NCI-H1417 treated with DMSO at 0.1 percent for 48 hours (cell line): ENCODE results near the gene HJURP.

Experiments
- DNase-seq: peaks from one replicate; lab custom pipeline; 2025; lab: John Stamatoyannopoulos, UW

Gene HJURP

DNA sequence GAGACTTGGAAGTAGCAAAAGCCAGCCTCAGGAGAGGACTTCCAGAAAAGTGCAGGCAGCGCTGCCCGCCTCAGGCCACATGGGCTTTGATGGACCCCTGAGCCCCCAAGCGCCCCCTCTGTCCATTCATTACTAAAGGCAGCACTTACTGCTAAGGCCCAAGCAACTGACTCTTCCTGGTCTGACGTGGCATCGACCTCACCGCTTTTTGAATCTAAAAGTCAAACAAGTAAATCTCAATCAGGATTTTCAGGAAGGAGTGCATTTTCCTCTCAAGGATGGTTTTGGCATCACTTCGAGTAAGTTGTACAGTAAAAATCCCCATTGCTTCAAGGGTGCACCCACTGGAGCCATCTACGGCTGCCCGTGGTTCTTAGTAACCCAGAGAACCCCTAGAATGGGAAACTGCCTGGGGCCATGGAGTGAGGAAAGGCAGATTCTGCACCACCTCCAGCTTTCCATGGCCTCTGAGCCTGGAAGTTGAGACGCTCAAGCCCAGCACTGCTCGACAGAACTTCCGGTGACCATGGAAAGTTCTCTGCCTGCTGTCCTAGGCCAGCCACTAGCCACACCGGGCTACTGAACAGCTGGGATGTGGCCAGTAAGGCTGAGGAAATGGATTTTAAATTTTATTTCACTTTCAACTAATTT lies 7.0 kb downstream of the HJURP start:
- no peak for DNase-seq

DNA sequence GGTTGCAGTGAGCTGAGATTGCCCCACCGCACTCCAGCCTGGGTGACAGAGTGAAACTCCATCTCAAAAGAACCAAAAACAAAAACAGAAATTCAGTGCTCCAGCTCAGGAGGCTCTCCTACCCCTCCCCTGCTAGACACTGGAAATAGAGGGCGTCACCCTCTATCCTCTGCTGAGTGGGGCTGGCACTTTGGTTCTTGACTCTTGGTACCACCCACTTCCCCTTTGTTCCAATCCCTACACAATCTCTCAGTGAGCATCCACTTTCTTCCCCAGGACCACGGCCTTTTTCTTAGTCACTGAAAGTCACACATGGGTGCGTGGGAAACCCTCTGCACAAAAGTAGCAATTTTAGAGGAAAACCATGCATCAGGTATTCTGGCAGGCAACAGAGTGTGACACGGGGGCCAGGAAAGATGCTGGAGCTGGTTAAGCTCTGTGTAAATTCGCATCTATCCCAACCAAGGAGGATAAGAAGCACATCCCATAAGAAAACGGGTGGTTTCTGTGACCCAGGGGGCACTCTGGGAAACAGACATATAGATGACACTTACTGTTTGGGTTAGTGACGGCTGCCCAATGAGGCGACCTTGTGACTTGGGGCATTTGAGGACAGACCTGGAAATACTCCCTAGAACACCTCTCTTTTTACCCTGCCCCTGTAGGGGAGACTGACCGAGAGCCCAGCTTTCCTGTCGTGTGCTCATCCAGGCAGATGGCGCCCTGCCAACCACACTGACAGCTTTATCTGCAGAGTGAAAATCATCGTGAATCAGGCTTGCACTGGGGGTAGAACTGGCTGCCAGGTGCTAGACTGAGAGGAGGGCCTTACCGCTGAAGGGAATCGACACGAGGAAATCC lies 7.7 kb downstream of the HJURP start:
- no peak for DNase-seq

DNA sequence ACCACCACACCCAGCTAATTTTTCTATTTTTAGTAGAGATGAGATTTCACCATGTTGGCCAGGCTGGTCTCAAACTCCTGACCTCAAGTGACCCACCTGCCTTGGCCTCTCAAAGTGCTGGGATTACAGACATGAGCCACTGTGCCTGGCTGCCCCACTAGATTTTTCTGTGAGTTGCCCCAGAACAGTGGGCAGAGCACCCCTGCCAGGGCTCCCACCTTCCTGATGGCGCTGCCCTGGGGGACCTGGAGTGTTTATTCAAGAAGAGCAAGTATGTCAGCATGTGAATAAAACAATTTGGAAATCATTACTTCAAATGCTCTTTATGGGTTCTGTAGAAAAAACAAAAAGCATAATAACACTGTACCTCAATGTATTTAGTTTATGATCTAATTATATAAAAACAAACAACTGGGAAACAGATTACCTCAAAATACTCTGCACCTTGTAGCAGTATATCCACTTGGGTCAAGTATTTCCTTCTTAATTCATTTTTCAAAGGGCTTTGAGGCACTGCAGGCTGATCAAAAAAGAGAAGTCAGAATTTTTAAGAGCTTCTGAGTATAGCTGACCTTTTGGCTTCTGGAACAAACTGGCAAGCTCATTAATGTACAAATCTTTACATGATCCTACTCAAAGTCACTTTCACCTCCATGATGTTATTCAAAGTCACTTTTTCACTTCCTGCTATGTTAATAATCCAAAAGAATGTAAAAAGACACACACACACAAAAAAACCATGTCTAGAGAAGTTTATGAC lies 8.9 kb downstream of the HJURP start:
- no peak for DNase-seq

DNA sequence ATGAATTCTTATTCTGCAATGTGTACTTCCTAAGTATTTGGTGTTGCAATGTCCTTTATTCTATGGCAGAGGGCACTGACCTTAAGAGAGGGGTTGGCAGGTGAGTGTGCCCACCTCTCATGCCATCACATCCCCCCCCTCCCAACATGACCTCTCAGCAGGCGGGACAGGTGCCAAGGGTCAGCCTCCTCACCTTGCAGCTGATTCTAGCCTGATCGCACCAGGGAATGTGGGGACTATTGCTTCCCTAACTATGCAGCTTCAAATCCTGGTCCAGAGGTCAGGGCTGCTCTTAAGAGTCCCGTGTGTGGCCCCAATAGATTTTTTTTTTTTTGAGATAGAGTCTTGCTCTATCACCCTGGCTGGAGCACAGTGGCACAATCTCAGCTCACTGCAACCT lies 9.5 kb downstream of the HJURP start:
- no peak for DNase-seq

DNA sequence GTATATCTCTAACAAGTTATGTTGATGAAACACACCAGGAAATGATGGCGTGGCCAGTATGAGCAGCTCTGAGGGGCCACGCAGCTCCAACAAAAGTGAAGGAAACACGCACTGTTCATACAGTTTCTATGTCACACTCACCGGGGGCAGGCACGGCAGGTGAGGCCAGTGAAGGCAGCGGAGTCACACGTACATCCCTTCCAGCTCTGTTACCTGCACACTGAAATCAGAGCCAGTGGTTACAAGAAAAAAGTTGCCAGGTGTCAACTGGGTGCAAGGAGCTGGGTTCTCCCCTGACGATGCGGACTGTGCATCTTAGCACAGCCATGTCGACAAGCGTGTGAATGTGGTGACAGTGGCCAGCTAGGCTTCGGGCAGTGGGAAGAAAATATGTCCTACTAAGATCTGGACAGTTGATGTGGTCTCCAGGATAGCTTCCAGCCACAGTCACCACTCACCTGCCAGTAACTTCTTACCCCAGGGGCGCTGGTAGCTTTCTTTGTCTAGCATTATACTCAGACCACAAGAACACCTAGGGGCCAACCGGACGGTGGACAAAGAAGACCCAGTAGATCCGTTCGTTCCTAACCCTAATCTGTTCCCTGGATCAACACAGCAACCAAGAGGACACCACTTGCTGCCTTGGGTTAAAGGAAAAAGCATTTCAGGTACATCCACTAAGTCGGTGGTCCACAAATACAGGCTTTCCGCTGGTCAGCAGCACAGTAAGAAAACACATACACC lies 10.1 kb downstream of the HJURP start:
- DNase-seq, result no peak

DNA sequence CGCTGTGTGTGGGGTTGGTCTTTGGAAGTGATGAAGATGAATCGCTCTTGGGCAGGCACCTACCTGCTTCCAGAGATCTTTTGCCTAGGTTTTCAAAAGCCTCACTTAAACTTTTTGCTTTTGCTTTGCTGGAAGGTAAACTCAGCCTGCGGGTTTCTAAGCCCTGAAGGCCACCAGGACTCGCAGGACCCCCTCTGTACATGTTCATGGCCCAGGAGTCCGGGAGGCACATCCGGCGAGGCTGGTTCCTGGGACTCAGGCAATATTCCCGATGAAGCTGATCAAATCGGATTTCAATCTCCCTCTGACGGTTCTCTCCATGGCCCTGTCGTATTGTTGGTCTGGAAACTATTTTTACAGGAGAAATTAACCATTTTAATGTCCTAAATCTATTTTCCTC lies 13.2 kb downstream of the HJURP start:
- no peak for DNase-seq

DNA sequence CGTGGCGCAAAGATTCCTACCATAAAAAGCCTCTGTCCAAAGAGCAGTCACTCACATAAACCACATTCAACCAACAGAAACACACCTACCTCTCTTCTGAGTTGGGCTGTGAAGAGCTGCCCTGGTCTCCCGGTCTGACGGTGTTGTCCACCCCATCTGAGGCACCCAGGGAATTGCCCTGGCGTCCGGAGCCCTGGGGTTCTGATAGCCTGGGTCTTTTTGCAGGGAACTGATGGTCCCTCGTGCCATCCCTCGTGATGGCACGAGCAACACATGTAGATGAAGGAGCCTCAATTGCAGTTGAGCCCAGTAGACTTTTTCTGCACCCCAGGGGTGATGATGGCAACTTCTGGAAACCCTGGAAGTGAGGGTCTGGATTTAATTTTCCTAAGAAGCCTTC lies 13.8 kb downstream of the HJURP start:
- DNase-seq, result no peak

DNA sequence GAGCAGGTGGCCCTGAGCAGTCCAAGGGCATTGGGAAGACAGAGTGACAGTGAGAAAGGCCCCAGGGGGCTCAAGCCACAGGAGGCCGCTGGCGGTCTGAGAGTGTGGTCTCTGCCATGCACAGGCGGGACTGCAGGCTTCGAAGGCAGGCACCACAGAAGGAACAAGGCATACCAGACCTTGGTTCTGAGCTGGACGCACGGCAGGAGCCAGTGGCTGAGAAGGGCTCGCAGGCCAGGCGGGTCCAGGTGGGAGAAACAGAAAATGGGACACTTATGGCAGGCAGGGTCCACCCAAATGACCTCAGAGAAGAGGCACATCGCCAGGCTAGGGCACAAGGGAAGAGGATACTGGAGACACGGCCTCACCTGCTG lies 14.9 kb downstream of the HJURP start:
- no peak for DNase-seq

DNA sequence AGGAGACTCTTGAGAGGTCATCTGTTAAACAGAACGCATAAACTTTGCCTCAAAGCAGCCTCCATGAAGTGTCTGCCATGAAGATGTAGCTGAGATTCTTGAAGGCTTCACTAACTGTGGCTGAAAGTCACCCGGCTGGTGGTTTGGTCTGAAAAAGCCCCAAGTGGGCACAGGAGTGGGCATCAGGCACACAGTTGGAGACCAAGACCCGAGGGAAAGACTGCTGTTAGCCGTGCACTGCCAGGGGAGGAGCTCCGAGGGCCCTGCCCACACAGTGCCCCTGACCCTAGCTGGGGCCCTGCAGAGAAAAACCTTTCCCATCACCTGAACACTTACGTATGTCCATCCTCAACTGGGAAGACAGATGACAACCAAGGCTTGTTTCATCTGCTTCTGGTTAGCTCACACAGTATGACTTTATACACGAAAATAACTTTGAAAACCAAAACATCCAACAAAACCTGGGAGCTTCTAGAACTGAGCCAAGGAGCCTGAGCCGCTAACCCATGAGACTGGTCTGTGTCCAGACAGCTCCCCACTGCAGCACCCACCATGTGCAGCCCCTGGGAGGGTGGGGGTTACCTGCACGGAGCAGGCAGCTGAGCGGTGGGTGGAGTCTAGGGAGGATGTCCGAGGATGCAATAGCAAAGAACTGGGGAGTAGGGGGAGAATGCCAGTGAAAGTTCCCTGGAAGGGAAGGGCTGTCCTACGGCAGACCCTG lies 15.4 kb downstream of the HJURP start:
- DNase-seq, result no peak

DNA sequence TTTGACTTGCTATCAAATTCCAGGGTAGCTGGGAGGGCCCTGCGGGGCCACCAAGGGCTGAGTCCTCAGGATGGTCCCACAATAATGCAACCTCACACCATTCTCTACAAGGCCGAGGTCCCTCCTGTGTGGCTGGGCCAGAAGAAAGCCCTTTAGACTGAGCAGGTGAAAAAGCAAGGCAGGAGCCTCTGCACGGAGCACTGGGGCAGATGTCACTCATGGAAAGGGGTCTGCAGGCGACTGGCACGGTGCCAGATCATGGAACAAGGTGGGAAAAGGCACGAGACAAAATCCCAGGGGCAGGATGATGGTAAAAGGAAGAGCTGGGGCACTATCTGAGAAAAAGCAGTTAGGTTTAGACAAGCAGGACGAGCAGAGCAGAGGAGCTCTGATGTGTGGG lies 16.1 kb downstream of the HJURP start:
- no peak for DNase-seq

DNA sequence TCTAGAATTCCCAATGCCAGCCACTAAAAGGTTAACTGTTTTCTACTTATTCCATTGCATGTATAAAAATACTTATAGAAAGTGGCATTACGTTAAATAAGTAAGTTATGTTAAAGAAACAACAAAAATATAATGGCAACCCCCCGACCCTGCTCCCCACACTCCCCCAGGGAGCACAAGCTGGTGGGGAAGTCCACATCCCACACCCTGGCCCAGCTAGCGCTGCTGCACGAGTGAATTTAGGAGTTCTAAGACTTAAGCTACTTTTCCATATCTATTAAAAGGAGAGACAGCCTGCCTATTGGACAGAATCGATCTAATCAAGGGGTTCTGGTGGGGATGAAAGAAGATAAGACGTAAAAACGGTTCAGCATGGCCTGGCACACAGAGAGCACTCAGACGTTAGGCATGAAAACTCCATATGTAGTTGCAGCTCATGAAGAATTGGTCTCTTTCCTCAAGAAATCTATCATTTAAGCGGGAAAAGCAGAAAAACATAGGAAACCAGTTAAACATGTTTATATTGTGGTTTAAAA lies 16.6 kb downstream of the HJURP start:
- DNase-seq, result no peak

DNA sequence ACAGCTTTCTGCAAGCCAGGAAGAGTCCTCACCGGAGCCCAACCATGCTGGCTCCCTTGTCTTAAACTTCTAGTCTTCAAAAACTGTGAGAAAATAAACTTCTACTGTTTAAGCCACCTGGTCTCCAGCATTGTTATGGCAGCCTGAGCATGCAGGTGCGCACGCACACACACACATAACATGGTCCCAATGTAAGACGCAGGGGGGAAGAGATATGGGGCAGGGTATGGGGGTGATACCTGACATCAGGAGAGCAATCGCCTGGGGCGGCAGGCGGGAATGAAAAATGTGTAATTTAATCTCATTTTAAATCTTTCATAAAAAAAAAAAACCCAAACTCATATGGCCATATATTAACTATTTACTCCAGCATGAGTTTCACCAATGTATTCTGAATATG lies 18.0 kb downstream of the HJURP start:
- DNase-seq, result no peak

DNA sequence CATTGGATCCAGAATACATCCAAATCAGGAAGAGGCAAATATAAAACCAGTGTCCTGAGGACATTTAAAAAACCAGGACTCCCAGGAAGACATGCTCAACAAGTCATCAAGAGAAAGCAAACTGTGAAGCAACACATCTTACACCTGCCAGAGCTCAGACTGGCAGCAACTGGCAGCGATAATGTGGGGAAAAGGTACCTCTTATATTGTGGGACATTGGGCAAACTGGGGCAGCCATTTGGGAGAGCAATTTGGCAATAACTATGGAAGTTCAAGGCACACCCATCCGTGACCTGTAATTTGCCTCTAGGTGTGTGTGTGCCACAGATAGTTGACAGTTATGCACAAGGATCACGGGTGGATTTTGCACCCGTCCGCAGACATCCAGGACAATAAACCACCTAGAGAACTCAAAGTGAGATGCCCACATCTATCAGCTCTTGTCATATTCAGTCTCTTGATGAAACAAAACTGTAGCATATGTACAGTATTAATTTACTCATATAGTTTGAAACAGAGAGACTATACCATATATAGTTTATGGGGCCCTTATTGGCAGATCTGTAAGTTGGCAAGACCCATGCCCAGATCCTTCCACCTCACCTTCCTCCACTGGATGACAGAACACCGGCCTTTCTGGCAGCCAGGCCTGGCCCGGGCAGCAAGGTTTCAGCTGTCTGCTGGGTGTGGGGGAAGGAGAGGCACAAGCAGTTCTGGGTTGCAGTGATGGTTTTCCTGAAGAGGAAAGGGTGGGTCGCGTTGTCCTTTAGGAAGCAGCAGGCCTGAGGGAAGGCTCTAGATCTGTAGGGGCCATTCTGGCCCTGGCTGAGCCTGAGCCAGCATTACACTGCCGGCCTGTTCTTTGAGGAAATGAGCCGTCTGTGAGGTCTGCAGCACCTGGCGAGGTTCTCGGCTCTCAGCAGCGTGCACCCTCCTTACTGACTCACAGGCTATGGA lies 18.8 kb downstream of the HJURP start:
- DNase-seq, result no peak

DNA sequence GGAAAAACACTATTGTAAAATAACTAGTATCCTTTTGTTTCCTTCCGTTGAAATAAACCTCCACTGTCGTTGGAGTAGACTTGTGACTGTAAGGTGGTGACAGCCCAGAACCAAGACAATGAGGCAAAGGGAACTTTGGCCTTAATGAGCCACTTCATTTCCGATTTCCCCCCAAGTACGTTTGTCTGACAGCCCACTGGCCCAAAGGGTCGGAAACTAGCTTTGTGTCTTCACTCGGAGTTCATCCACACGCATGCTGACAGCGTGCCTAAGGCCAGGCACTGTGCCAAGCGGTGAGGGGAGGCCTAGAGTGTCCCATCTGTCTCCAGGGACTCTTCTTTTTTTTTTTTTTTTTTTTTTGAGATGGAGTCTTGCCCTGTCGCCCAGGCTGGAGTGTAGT lies 21.0 kb downstream of the HJURP start:
- no peak for DNase-seq

DNA sequence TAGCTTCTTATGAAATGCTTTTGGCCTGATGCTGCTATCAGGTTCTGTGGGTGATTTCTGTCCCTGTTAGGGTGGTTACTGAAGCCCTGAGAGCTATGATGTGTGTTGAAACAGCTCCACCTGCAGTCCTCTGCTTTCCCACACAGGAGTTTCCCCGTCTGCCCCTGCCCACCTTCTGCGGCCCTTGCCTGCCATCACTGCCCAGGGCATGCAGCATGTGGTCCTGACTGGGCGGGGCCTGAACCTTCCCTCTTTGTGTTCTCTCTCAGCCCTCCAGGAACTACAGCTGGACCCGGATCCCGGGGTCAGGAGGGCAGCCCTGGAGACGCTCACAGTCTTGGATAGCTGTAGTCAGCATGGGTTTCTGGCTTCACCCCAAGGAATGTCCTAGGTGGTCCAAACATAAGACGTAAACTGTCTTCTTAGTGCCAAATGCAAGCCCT lies 21.4 kb downstream of the HJURP start:
- no peak for DNase-seq

DNA sequence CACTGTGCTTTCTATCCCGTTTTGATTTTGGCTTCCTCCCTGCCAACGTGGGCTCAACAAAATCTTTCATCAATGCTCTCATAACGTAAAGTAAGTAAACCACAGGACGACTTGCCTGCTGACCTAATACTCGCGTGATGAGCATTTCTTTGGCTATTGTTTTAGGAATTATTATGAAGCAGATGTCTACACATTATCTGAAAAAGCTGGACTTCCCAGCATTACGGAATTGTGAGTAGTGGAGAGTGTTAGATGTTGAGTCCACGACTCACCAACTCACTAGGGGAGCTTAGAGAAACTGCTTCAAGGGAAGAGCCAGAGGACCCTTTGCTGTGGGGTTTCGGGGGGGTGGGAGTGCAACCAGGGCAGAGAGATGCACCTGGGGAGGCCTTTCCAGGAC lies 21.9 kb downstream of the HJURP start:
- no peak for DNase-seq

DNA sequence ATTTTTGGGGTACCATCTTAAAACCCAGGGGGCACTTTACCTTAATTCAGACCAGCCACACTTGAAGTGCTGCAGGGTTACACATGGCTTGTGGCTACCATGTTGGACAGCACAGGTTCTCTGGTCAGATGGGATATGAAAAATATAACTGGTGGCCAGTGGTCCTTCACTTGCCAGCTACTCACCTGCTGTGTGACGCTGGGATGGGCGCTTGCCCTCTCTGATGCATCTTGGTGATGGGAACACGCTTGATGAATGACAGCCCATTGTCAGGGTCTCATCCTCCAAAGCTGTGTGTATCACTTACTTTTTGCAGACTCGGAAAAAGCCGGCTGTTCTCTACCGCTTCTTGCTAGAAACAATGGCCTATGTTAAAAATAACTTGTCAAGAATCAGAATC lies 22.5 kb downstream of the HJURP start:
- no peak for DNase-seq

DNA sequence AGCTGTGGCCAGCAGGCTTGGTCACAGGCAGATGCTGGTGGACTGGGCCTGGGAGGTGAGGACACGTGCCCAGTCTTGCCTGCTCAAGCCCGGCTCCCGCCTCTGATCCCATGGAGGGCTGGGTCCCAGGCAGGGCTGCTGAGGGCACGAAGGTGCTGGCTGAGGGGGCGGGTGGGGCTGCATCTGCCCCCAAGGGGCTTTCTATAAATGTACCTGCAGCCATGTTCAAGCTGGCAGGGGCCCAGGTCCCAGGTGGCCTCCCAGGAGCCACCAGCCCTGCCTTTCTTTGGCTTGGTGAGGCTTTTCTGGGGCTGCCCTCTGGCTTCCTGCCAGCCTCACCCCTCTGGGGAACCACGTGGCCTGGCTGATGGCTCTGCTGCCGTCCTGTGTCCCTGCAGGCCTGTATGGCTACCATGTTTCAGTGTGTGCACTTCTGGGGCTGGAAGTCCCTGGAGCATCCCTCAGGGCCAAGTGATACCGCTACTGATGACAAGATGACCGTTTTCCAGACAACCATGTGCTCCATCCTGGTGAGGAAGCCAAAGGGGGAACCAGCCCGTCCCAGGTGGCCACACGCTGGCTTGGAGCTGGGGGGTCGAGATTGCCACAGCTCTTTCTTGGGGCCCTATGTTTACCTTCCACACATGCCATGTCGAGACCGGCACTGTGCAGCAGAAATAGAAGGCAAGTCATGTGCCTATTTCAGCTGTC lies 23.2 kb downstream of the HJURP start:
- no peak for DNase-seq

DNA sequence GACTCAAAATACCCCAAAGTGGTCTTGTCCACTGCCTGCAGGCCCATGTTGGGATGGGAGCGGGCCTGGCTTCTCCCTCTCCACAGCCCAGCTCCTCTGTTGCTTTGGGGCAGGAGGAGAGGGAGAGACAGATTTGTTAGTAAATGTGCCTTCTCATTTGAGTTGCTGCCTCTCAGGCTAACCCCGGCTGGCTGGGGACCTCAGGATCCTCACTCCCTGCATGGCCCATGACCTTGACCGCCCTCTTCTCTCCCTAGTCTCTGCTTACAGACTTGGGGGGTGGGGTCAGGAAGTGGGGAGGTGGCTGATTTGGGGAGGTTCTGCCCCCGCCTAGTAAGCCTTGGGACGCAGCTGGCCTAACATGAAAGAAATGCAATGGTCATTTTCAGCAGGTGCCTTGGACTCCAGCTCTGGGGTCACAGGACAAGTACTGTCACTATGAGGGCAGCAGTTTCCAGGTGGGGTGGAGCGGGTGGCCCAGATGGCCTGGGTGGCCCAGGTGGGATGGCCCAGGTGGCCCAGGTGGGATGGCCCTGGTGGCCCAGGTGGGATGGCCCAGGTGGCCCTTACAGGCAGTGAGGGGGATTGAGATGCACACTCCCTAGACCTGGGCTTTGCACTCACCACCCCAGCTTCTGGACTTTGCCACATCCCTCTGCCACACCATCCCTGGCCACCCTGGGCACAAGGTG lies 24.1 kb downstream of the HJURP start:
- DNase-seq, result no peak
